OCI-LY1 (cell line): ENCODE results near the gene ZNF341.

Source experiments
- EZH2 ChIP-seq: fragments of 200-600 bp; sonication (generic), shearing (Covaris generic); IDR thresholded peaks from 2 replicates; pipeline ENCODE4 v1.8.0; 2017; ENCODE audit warnings: borderline replicate concordance, mixed run types, mild to moderate bottlenecking, antibody characterized with exemption, low read length, moderate library complexity, mixed read lengths
- TF ChIP-seq, protein P1 (sequence below): fragments of 200-600 bp; sonication (generic), shearing (Covaris generic); IDR thresholded peaks from 2 replicates; pipeline ENCODE4 v1.5.1; 2017; ENCODE audit warnings: mild to moderate bottlenecking, antibody characterized with exemption, low read length, moderate library complexity, mixed read lengths

DNA sequence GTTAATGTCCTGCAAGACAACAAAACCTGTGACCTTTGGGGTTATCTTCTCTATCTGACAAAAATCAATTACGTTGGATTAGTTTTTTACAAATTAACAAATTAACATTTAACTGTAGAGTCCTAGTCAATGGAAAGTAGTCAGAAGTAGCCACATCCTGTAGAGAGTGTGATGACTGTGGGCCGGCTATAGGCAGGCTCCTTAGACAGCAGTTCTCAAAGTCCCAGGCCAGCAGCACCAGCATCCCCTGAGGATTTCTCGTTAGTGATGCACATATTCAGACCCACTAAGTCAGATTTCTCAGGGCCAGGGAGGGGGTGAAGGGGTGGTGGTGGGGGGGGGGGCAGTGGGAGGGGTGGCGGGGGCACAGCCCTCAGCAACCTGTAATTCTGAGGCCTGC, 37.2 kb downstream of the ZNF341 start:
- TF ChIP-seq EZH2, result no peak
- TF ChIP-seq, protein P1, sequence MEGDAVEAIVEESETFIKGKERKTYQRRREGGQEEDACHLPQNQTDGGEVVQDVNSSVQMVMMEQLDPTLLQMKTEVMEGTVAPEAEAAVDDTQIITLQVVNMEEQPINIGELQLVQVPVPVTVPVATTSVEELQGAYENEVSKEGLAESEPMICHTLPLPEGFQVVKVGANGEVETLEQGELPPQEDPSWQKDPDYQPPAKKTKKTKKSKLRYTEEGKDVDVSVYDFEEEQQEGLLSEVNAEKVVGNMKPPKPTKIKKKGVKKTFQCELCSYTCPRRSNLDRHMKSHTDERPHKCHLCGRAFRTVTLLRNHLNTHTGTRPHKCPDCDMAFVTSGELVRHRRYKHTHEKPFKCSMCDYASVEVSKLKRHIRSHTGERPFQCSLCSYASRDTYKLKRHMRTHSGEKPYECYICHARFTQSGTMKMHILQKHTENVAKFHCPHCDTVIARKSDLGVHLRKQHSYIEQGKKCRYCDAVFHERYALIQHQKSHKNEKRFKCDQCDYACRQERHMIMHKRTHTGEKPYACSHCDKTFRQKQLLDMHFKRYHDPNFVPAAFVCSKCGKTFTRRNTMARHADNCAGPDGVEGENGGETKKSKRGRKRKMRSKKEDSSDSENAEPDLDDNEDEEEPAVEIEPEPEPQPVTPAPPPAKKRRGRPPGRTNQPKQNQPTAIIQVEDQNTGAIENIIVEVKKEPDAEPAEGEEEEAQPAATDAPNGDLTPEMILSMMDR, result no peak
